H9 (cell line): ENCODE data around the gene NPPC. TPM values are rescaled to one million over a fixed set of nuclear protein-coding genes. Genes with fewer than 3 reads are reported as not detected.

Experiments used
- DNase-seq: peaks from one replicate; pipeline ENCODE4 v3.0.0-alpha.2; 2017
- H2AFZ ChIP-seq: one replicate; pipeline ENCODE4 v1.6.1; 2013; ENCODE audit warnings: mild to moderate bottlenecking, low read length, control low read depth, moderate library complexity
- H2AK5ac ChIP-seq: 2 replicates; pipeline ENCODE4 v1.6.1; 2013; ENCODE audit warnings: low read length, control low read depth, mixed read lengths; ENCODE audit not compliant: insufficient read length
- H2BK120ac ChIP-seq: one replicate; pipeline ENCODE4 v1.6.1; 2013; ENCODE audit warnings: low read depth, mild to moderate bottlenecking, low read length, control low read depth, inconsistent platforms; ENCODE audit not compliant: poor library complexity, severe bottlenecking
- H2BK12ac ChIP-seq: 2 replicates; pipeline ENCODE4 v1.6.1; 2013; ENCODE audit warnings: low read length, control low read depth, mixed read lengths, low read depth; ENCODE audit not compliant: insufficient read length
- H2BK15ac ChIP-seq: 2 replicates; pipeline ENCODE4 v1.6.1; 2013; ENCODE audit warnings: low read depth, low read length, control low read depth
- H2BK20ac ChIP-seq: one replicate; pipeline ENCODE4 v1.6.1; 2013; ENCODE audit warnings: low read depth, mild to moderate bottlenecking, low read length, control low read depth, inconsistent platforms; ENCODE audit not compliant: poor library complexity, severe bottlenecking
- H2BK5ac ChIP-seq: 2 replicates; pipeline ENCODE4 v1.6.1; 2013; ENCODE audit warnings: low read length, control low read depth, mixed read lengths; ENCODE audit not compliant: insufficient read length
- H3K14ac ChIP-seq: 2 replicates; pipeline ENCODE4 v1.6.1; 2013; ENCODE audit warnings: low read length, control low read depth; ENCODE audit not compliant: insufficient read depth
- H3K18ac ChIP-seq: 2 replicates; pipeline ENCODE4 v1.6.1; 2013; ENCODE audit warnings: low read depth, mild to moderate bottlenecking, mixed read lengths, low read length, control low read depth; ENCODE audit not compliant: insufficient read length
- H3K23ac ChIP-seq: 2 replicates; pipeline ENCODE4 v1.6.1; 2013; ENCODE audit warnings: low read length, control low read depth, mixed read lengths, low read depth; ENCODE audit not compliant: insufficient read length
- H3K23me2 ChIP-seq: 2 replicates; pipeline ENCODE4 v1.6.1; 2013; ENCODE audit warnings: low read depth, mild to moderate bottlenecking, mixed read lengths, low read length, control low read depth; ENCODE audit not compliant: insufficient read length, poor library complexity, severe bottlenecking
- H3K27ac ChIP-seq: 2 replicates; pipeline ENCODE4 v1.5.1; 2013; ENCODE audit warnings: low read length, control low read depth, mixed read lengths, low read depth; ENCODE audit not compliant: insufficient read length
- H3K27me3 ChIP-seq: 2 replicates; pipeline ENCODE4 v1.6.1; 2013; ENCODE audit warnings: low read length, control low read depth, inconsistent platforms; ENCODE audit not compliant: insufficient read depth
- H3K4ac ChIP-seq: 2 replicates; pipeline ENCODE4 v1.6.1; 2013; ENCODE audit warnings: low read depth, mild to moderate bottlenecking, control low read depth, inconsistent platforms, low read length, moderate library complexity
- H3K4me1 ChIP-seq: 2 replicates; pipeline ENCODE4 v1.6.1; 2013; ENCODE audit warnings: low read length, control low read depth, inconsistent platforms; ENCODE audit not compliant: insufficient read depth
- H3K4me2 ChIP-seq: 2 replicates; pipeline ENCODE4 v1.6.1; 2013; ENCODE audit warnings: low read length, control low read depth, mixed read lengths; ENCODE audit not compliant: insufficient read length, insufficient read depth
- H3K56ac ChIP-seq: 2 replicates; pipeline ENCODE4 v1.6.1; 2013; ENCODE audit warnings: low read depth, mild to moderate bottlenecking, mixed read lengths, low read length, control low read depth; ENCODE audit not compliant: insufficient read length
- H3K79me1 ChIP-seq: 2 replicates; pipeline ENCODE4 v1.6.1; 2013; ENCODE audit warnings: low read depth, mild to moderate bottlenecking, moderate library complexity, low read length, control low read depth, inconsistent platforms; ENCODE audit not compliant: insufficient read depth, poor library complexity, severe bottlenecking
- H3K79me2 ChIP-seq: 2 replicates; pipeline ENCODE4 v1.6.1; 2013; ENCODE audit warnings: low read length, control low read depth, inconsistent platforms; ENCODE audit not compliant: insufficient read depth
- H3K9ac ChIP-seq: 2 replicates; pipeline ENCODE4 v1.6.1; 2013; ENCODE audit warnings: low read length, control low read depth, mixed read lengths; ENCODE audit not compliant: insufficient read length; ENCODE audit errors: extremely low read depth
- H3K9me3 ChIP-seq: one replicate; pipeline ENCODE4 v1.6.1; 2013; ENCODE audit warnings: low read depth, low read length, inconsistent platforms; ENCODE audit not compliant: control insufficient read depth
- H3T11ph ChIP-seq: one replicate; pipeline ENCODE4 v1.6.1; 2013; ENCODE audit warnings: mild to moderate bottlenecking, low read length, control low read depth, inconsistent platforms
- H4K20me1 ChIP-seq: one replicate; pipeline ENCODE4 v1.6.1; 2013; ENCODE audit not compliant: control insufficient read depth, insufficient read length, insufficient read depth
- H4K5ac ChIP-seq: 2 replicates; pipeline ENCODE4 v1.6.1; 2013; ENCODE audit warnings: low read depth, mild to moderate bottlenecking, mixed read lengths, low read length, control low read depth; ENCODE audit not compliant: insufficient read length
- H4K8ac ChIP-seq: replicated peaks from 2 replicates; pipeline ENCODE4 v1.6.1; 2013; ENCODE audit warnings: low read length, control low read depth, mixed read lengths, low read depth; ENCODE audit not compliant: insufficient read length
- H4K91ac ChIP-seq: 2 replicates; pipeline ENCODE4 v1.6.1; 2013; ENCODE audit warnings: low read depth, mild to moderate bottlenecking, moderate library complexity, mixed read lengths, low read length, control low read depth; ENCODE audit not compliant: insufficient read length
- H3K27ac Mint-ChIP-seq, 3 experiments: 2 replicates in 2 of 3; 3 replicates in 1 of 3; pipeline ENCODE4 v1.8.0; 2020 to 2021; ENCODE audit warnings: mixed read lengths in 3 of 3, mild to moderate bottlenecking in 1 of 3, moderate library complexity in 1 of 3
- H3K27me3 Mint-ChIP-seq: 2 replicates; pipeline ENCODE4 v1.8.0; 2021; ENCODE audit warnings: low read depth, mild to moderate bottlenecking, moderate library complexity, mixed read lengths
- H3K36me3 Mint-ChIP-seq, 3 experiments: 2 replicates in 2 of 3; 3 replicates in 1 of 3; pipeline ENCODE4 v1.8.0; 2020 to 2021; ENCODE audit warnings: low read depth in 3 of 3, mixed read lengths in 3 of 3; ENCODE audit not compliant: insufficient read depth in 1 of 3
- H3K4me1 Mint-ChIP-seq, 2 experiments: 2 replicates each; pipeline ENCODE4 v1.8.0; 2020; ENCODE audit warnings: mixed read lengths in 2 of 2
- H3K4me3 Mint-ChIP-seq, 2 experiments: 2 replicates in 1 of 2; 3 replicates in 1 of 2; pipeline ENCODE4 v1.8.0; 2020 to 2021; ENCODE audit warnings: mild to moderate bottlenecking in 2 of 2, mixed read lengths in 2 of 2, moderate library complexity in 1 of 2
- H3K9me3 Mint-ChIP-seq, 2 experiments: 2 replicates in 1 of 2; 3 replicates in 1 of 2; pipeline ENCODE4 v1.8.0; 2020; ENCODE audit warnings: mild to moderate bottlenecking in 2 of 2, mixed read lengths in 2 of 2, moderate library complexity in 1 of 2
- CTCF ChIP-seq: fragments of 200-600 bp; sonication (generic); conservative IDR thresholded peaks from 3 replicates; pipeline ENCODE4 v1.8.0; 2021; ENCODE audit warnings: antibody characterized with exemption, mild to moderate bottlenecking
- WGBS: extraction: QIAGEN DNeasy Blood & Tissue Kit; methylation state at CpG from one replicate; pipeline ENCODE4 v1.1.7; 2013; ENCODE audit warnings: missing lambda C conversion rate, low lambda C conversion rate, mixed read lengths; ENCODE audit not compliant: insufficient read length; ENCODE audit errors: extremely low coverage; 5-methylcytosine and 5-hydroxymethylcytosine counted together
- total RNA-seq: library from RNA; stranded (reverse); gene quantifications from 2 replicates; pipeline ENCODE4 v1.2.1, GENCODE V29; 2021

Gene NPPC
- total RNA-seq, 1 experiment from 2014 or later = 1.1 TPM

- H3K56ac ChIP-seq = no peak overlapping the region
- no peak overlapping the region for H2BK15ac ChIP-seq
- no CpG with 5 or more reads among the region's 3 CpGs for WGBS
- Mint-ChIP-seq H3K4me3 (no peak overlapping the region), H3K9me3 (no peaks in the 10 kb centered on the region), H3K4me1 (no peaks in the 10 kb centered on the region), H3K36me3 (no peaks in the 10 kb centered on the region), H3K27me3 (no peaks in the 10 kb centered on the region; the same call in 1 of the 2 replicates), H3K27ac (no peak overlapping the region)
- H3K9me3 ChIP-seq = no peaks in the 10 kb centered on the region
- no peaks in the 10 kb centered on the region for H3K23me2 ChIP-seq
- no peak overlapping the region for H2BK5ac ChIP-seq
- H3K27me3 ChIP-seq = no peaks in the 10 kb centered on the region
- TF ChIP-seq CTCF = no peak
- H3K4me2 ChIP-seq = no peak overlapping the region
- H2BK12ac ChIP-seq = no peak overlapping the region
- no peak overlapping the region for H3T11ph ChIP-seq
- no peak overlapping the region for H4K5ac ChIP-seq
- no peak overlapping the region for H3K4ac ChIP-seq
- no peaks in the 10 kb centered on the region for H3K4me1 ChIP-seq
- H3K9ac ChIP-seq = no peak overlapping the region
- no peaks in the 10 kb centered on the region for H4K20me1 ChIP-seq
- H4K91ac ChIP-seq = no peak overlapping the region
- no peak overlapping the region for H3K14ac ChIP-seq
- H2AFZ ChIP-seq = no peak overlapping the region
- H3K79me1 ChIP-seq = no peaks in the 10 kb centered on the region
- no peak overlapping the region for H3K18ac ChIP-seq
- no peak overlapping the region for H3K23ac ChIP-seq
- H2BK20ac ChIP-seq = no peak overlapping the region
- H3K79me2 ChIP-seq = no peaks in the 10 kb centered on the region
- no peak overlapping the region for H3K27ac ChIP-seq
- H4K8ac ChIP-seq = no peak overlapping the region
- no peak for DNase-seq
- H2BK120ac ChIP-seq = no peak overlapping the region
- H2AK5ac ChIP-seq = no peak overlapping the region
These were observed 14.6 kb upstream of the NPPC start for GRCh38 chr2:231940795-231941194.
